GM12878 (cell line): ENCODE data around the gene ATP2A1. TPM values are rescaled to one million over a fixed set of nuclear protein-coding genes. Genes with fewer than 3 reads are reported as not detected.

Experiments used
- CREB1 ChIP-seq: IDR thresholded peaks from 2 replicates; pipeline ENCODE4 v1.6.1; 2012; ENCODE audit warnings: low read depth, mild to moderate bottlenecking, inconsistent platforms
- ESRRA ChIP-seq: IDR thresholded peaks from 2 replicates; pipeline ENCODE4 v1.6.1; 2012; ENCODE audit warnings: mild to moderate bottlenecking, low read length, improper control_type of control experiment
- HCFC1 ChIP-seq: fragments of 150-350 bp; IDR thresholded peaks from 2 replicates; pipeline ENCODE4 v1.6.1; 2014; ENCODE audit warnings: low read length
- HDAC2 ChIP-seq: fragments of 200-600 bp; sonication (generic); IDR thresholded peaks from 2 replicates; pipeline ENCODE4 v1.6.1; 2017
- KAT2A ChIP-seq: conservative IDR thresholded peaks from 2 replicates; pipeline ENCODE4 v1.6.1; 2011; ENCODE audit warnings: low read depth, low read length; ENCODE audit not compliant: control insufficient read depth
- LARP7 ChIP-seq: fragments of 450-650 bp; IDR thresholded peaks from 2 replicates; pipeline ENCODE4 v1.6.1; 2017; ENCODE audit warnings: mild to moderate bottlenecking
- MYC ChIP-seq: IDR thresholded peaks from 2 replicates; pipeline ENCODE4 v1.6.1; 2011; ENCODE audit warnings: mild to moderate bottlenecking, low read length, moderate library complexity, inconsistent platforms; ENCODE audit not compliant: insufficient read depth, insufficient replicate concordance, insufficient read length, severe bottlenecking
- NFYB ChIP-seq: IDR thresholded peaks from 2 replicates; pipeline ENCODE4 v1.6.1; 2011; ENCODE audit warnings: low read depth, mild to moderate bottlenecking, low read length, improper control_type of control experiment, moderate library complexity; ENCODE audit not compliant: insufficient read depth
- POLR2AphosphoS2 ChIP-seq: IDR thresholded peaks from 2 replicates; pipeline ENCODE4 v1.6.1; 2011; ENCODE audit warnings: low read depth, mild to moderate bottlenecking, low read length, improper control_type of control experiment, moderate library complexity
- RFX5 ChIP-seq: IDR thresholded peaks from 2 replicates; pipeline ENCODE4 v1.6.1; 2011; ENCODE audit warnings: low read depth, low read length, improper control_type of control experiment
- SIX5 ChIP-seq: IDR thresholded peaks from 2 replicates; pipeline ENCODE4 v1.6.1; 2011; ENCODE audit warnings: mild to moderate bottlenecking, low read depth, low read length, moderate library complexity; ENCODE audit not compliant: severe bottlenecking
- SREBF2 ChIP-seq: IDR thresholded peaks from 2 replicates; pipeline ENCODE4 v1.6.1; 2012; ENCODE audit warnings: mild to moderate bottlenecking, low read length
- TCF3 ChIP-seq: IDR thresholded peaks from 2 replicates; pipeline ENCODE4 v1.6.1; 2012; ENCODE audit warnings: low read depth, mild to moderate bottlenecking, low read length, borderline replicate concordance; ENCODE audit not compliant: insufficient read depth
- polyA plus RNA-seq, 11 experiments: library from polyadenylated mRNA; depleted of rRNA in 4 of 11; unstranded in 6 of 11; stranded (reverse) in 5 of 11; fragments of >200 nt; fragmentation: Nextera tagmentation in 4 of 11; fragmentation: Illumina TruSeq in 1 of 11; extraction: Ambion mirVana in 4 of 11; extraction: Trizol in 1 of 11; gene quantifications; 1 replicate in 1 of 11; 2 replicates in 10 of 11; pipeline versions ENCODE4 v1.2.1 to v1.2.3, GENCODE V29; 2011 to 2016; ENCODE audit warnings: inconsistent platforms in 2 of 11, missing spikeins in 2 of 11, low read depth in 1 of 11
- total RNA-seq, 4 experiments: library from RNA; depleted of rRNA in 3 of 4; stranded (reverse); fragments of >200 nt in 3 of 4; fragmentation: Illumina TruSeq in 1 of 4; extraction: Trizol in 1 of 4; gene quantifications; 2 replicates each; pipeline versions ENCODE4 v1.2.1 to v1.2.3, GENCODE V29; 2013 to 2021
- TF ChIP-seq, protein P1 (sequence below): fragments of 450-650 bp; IDR thresholded peaks from 2 replicates; pipeline ENCODE4 v1.6.1; 2017; ENCODE audit warnings: mild to moderate bottlenecking, moderate library complexity
- TF ChIP-seq, protein P2 (sequence below): fragments of 450-650 bp; formaldehyde crosslinking; IDR thresholded peaks from 2 replicates; pipeline ENCODE4 v1.5.0; 2022; ENCODE audit warnings: mild to moderate bottlenecking, missing genetic modification characterization
- TF ChIP-seq, protein P3 (sequence below): fragments of 450-650 bp; IDR thresholded peaks from 2 replicates; pipeline ENCODE4 v1.6.1; 2017; ENCODE audit warnings: mild to moderate bottlenecking
- TF ChIP-seq, protein P4 (sequence below): fragments of 450-650 bp; IDR thresholded peaks from 2 replicates; pipeline ENCODE4 v1.6.1; 2016; ENCODE audit warnings: mild to moderate bottlenecking

The ATP2A1 gene
- total and polyA plus RNA-seq, 10 of the 15 experiments (the other 5 are each of a cell fraction or from before 2014, with no cell fraction given): 0.13 to 1.7 (median 0.88) TPM

DNA sequence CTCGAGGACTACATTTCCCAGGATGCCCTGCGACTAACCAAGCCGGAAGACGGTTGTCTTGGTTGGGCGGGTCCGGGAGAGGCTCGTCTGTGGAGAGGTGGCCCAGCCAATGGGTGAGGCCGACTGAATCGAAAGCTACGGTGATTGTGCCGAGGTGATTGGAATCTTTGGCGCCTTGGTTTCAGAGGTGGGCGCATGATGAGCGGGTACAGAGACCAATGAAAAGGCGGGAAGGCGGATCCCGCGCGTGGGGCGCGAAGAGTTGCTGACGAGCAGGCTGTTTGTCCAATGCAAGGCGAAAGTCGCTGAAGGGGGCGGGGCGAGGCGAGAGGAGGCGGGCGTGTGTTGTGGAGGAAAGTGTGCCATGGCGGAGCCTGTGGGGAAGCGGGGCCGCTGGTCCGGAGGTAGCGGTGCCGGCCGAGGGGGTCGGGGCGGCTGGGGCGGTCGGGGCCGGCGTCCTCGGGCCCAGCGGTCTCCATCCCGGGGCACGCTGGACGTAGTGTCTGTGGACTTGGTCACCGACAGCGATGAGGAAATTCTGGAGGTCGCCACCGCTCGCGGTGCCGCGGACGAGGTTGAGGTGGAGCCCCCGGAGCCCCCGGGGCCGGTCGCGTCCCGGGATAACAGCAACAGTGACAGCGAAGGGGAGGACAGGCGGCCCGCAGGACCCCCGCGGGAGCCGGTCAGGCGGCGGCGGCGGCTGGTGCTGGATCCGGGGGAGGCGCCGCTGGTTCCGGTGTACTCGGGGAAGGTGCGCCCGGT is 72.5 kb downstream of the ATP2A1 start, which contains the start of gene NFATC2IP (continued):
- TF ChIP-seq SREBF2 (0 out of 2 replicates have a peak, but pooled peaks have one; percentile 40), SIX5 (peak; percentile 86), ESRRA (no peak), TCF3 (no peak), HDAC2 (no peak), CREB1 (peak; percentile 95), KAT2A (no peak), RFX5 (peak; percentile 66; the same call in 1 of the 2 replicates), HCFC1 (peak; percentile 92), MYC (peak; percentile 50), LARP7 (0 out of 2 replicates have a peak, but pooled peaks have one; percentile 19), NFYB (peak; percentile 93), POLR2AphosphoS2 (peak; percentile 76)
- TF ChIP-seq, protein P1, sequence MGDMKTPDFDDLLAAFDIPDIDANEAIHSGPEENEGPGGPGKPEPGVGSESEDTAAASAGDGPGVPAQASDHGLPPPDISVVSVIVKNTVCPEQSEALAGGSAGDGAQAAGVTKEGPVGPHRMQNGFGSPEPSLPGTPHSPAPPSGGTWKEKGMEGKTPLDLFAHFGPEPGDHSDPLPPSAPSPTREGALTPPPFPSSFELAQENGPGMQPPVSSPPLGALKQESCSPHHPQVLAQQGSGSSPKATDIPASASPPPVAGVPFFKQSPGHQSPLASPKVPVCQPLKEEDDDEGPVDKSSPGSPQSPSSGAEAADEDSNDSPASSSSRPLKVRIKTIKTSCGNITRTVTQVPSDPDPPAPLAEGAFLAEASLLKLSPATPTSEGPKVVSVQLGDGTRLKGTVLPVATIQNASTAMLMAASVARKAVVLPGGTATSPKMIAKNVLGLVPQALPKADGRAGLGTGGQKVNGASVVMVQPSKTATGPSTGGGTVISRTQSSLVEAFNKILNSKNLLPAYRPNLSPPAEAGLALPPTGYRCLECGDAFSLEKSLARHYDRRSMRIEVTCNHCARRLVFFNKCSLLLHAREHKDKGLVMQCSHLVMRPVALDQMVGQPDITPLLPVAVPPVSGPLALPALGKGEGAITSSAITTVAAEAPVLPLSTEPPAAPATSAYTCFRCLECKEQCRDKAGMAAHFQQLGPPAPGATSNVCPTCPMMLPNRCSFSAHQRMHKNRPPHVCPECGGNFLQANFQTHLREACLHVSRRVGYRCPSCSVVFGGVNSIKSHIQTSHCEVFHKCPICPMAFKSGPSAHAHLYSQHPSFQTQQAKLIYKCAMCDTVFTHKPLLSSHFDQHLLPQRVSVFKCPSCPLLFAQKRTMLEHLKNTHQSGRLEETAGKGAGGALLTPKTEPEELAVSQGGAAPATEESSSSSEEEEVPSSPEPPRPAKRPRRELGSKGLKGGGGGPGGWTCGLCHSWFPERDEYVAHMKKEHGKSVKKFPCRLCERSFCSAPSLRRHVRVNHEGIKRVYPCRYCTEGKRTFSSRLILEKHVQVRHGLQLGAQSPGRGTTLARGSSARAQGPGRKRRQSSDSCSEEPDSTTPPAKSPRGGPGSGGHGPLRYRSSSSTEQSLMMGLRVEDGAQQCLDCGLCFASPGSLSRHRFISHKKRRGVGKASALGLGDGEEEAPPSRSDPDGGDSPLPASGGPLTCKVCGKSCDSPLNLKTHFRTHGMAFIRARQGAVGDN: no peak
- TF ChIP-seq, protein P2, sequence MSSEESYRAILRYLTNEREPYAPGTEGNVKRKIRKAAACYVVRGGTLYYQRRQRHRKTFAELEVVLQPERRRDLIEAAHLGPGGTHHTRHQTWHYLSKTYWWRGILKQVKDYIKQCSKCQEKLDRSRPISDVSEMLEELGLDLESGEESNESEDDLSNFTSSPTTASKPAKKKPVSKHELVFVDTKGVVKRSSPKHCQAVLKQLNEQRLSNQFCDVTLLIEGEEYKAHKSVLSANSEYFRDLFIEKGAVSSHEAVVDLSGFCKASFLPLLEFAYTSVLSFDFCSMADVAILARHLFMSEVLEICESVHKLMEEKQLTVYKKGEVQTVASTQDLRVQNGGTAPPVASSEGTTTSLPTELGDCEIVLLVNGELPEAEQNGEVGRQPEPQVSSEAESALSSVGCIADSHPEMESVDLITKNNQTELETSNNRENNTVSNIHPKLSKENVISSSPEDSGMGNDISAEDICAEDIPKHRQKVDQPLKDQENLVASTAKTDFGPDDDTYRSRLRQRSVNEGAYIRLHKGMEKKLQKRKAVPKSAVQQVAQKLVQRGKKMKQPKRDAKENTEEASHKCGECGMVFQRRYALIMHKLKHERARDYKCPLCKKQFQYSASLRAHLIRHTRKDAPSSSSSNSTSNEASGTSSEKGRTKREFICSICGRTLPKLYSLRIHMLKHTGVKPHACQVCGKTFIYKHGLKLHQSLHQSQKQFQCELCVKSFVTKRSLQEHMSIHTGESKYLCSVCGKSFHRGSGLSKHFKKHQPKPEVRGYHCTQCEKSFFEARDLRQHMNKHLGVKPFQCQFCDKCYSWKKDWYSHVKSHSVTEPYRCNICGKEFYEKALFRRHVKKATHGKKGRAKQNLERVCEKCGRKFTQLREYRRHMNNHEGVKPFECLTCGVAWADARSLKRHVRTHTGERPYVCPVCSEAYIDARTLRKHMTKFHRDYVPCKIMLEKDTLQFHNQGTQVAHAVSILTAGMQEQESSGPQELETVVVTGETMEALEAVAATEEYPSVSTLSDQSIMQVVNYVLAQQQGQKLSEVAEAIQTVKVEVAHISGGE (CRISPR knock-in tag): no peak
- TF ChIP-seq, protein P3, sequence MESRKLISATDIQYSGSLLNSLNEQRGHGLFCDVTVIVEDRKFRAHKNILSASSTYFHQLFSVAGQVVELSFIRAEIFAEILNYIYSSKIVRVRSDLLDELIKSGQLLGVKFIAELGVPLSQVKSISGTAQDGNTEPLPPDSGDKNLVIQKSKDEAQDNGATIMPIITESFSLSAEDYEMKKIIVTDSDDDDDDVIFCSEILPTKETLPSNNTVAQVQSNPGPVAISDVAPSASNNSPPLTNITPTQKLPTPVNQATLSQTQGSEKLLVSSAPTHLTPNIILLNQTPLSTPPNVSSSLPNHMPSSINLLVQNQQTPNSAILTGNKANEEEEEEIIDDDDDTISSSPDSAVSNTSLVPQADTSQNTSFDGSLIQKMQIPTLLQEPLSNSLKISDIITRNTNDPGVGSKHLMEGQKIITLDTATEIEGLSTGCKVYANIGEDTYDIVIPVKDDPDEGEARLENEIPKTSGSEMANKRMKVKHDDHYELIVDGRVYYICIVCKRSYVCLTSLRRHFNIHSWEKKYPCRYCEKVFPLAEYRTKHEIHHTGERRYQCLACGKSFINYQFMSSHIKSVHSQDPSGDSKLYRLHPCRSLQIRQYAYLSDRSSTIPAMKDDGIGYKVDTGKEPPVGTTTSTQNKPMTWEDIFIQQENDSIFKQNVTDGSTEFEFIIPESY: no peak
- TF ChIP-seq, protein P4, sequence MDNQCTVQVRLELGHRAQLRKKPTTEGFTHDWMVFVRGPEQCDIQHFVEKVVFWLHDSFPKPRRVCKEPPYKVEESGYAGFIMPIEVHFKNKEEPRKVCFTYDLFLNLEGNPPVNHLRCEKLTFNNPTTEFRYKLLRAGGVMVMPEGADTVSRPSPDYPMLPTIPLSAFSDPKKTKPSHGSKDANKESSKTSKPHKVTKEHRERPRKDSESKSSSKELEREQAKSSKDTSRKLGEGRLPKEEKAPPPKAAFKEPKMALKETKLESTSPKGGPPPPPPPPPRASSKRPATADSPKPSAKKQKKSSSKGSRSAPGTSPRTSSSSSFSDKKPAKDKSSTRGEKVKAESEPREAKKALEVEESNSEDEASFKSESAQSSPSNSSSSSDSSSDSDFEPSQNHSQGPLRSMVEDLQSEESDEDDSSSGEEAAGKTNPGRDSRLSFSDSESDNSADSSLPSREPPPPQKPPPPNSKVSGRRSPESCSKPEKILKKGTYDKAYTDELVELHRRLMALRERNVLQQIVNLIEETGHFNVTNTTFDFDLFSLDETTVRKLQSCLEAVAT: no peak
